ENCODE data around the gene COL28A1.
"Not testable (repeated sequence)": the region's sequence is repeated elsewhere in the genome, so short reads cannot be mapped to it uniquely, and the experiment has no call there.

Gene COL28A1

GRCh38 chr7:7562736-7563135, 27.1 kb upstream of the COL28A1 start:
- DNase-seq (ENCODE audit: low read depth, low spot score), result no peak

- DNase-seq (ENCODE audit: low read depth, low spot score), result not testable (repeated sequence)
Observed at GRCh38 chr7:7561591-7561990, 25.9 kb upstream of the COL28A1 start.

GRCh38 chr7:7557252-7557651, 21.6 kb upstream of the COL28A1 start:
- no peak for DNase-seq (ENCODE audit: low read depth, low spot score)

- no peak for DNase-seq (ENCODE audit: low read depth, low spot score)
Observed at GRCh38 chr7:7556852-7557251, 21.2 kb upstream of the COL28A1 start.

GRCh38 chr7:7554649-7555575, 19.2 kb upstream of the COL28A1 start:
- DNase-seq (ENCODE audit: low read depth, low spot score), result no peak

- no peak for DNase-seq (ENCODE audit: low read depth, low spot score)
Observed at GRCh38 chr7:7554021-7554432, 18.4 kb upstream of the COL28A1 start.

- DNase-seq (ENCODE audit: low read depth, low spot score), result no peak
Observed at GRCh38 chr7:7553386-7553785, 17.7 kb upstream of the COL28A1 start.

GRCh38 chr7:7552199-7552598, 16.5 kb upstream of the COL28A1 start:
- no peak for DNase-seq (ENCODE audit: low read depth, low spot score)

- DNase-seq (ENCODE audit: low read depth, low spot score), result no peak
Observed at GRCh38 chr7:7550663-7551062, 15.0 kb upstream of the COL28A1 start.

- no peak for DNase-seq (ENCODE audit: low read depth, low spot score)
Observed at GRCh38 chr7:7548407-7548806, 12.7 kb upstream of the COL28A1 start.

- DNase-seq (ENCODE audit: low read depth, low spot score), result no peak
Observed at GRCh38 chr7:7542251-7542835, 6.7 kb upstream of the COL28A1 start.

- no peak for DNase-seq (ENCODE audit: low read depth, low spot score)
Observed at GRCh38 chr7:7539711-7540110, 4.0 kb upstream of the COL28A1 start.

GRCh38 chr7:7539152-7539551, 3.5 kb upstream of the COL28A1 start:
- DNase-seq (ENCODE audit: low read depth, low spot score), result no peak

- DNase-seq (ENCODE audit: low read depth, low spot score), result no peak
Observed at GRCh38 chr7:7537711-7538110, 2.0 kb upstream of the COL28A1 start.

GRCh38 chr7:7536396-7537019, 835 bp upstream of the COL28A1 start:
- DNase-seq (ENCODE audit: low read depth, low spot score), result no peak

- no peak for DNase-seq (ENCODE audit: low read depth, low spot score)
Observed at GRCh38 chr7:7533831-7534430, 1.7 kb downstream of the COL28A1 start.

- no peak for DNase-seq (ENCODE audit: low read depth, low spot score)
Observed at GRCh38 chr7:7529328-7529727, 6.3 kb downstream of the COL28A1 start.

- DNase-seq (ENCODE audit: low read depth, low spot score), result no peak
Observed at GRCh38 chr7:7527047-7527446, 8.6 kb downstream of the COL28A1 start.

- DNase-seq (ENCODE audit: low read depth, low spot score), result no peak
Observed at GRCh38 chr7:7526006-7526405, 9.7 kb downstream of the COL28A1 start.

GRCh38 chr7:7524121-7524520, 11.6 kb downstream of the COL28A1 start:
- no peak for DNase-seq (ENCODE audit: low read depth, low spot score)

- DNase-seq (ENCODE audit: low read depth, low spot score), result no peak
Observed at GRCh38 chr7:7522421-7522820, 13.3 kb downstream of the COL28A1 start.

GRCh38 chr7:7521259-7521658, 14.4 kb downstream of the COL28A1 start:
- DNase-seq (ENCODE audit: low read depth, low spot score), result no peak

Data from activated CD4-positive, CD25-positive, alpha-beta regulatory T cell treated with anti-CD3 and anti-CD28 coated beads, Interleukin-2, amount 50 U/mL, for 16 hours (primary cell).